H1 (cell line): ENCODE data around the gene P3H4. TPM values are rescaled to one million over a fixed set of nuclear protein-coding genes. Genes with fewer than 3 reads are reported as not detected.

Source experiments
- ASH2L ChIP-seq: fragments of 200-600, 300-600 bp; sonication (generic); IDR thresholded peaks from one replicate; pipeline ENCODE4 v1.7.1; 2017; ENCODE audit warnings: low read length
- CBX5 ChIP-seq: fragments of 300-800, 300-1000 bp; sonication (generic); IDR thresholded peaks from 2 replicates; pipeline ENCODE4 v1.7.1; 2016; ENCODE audit warnings: antibody characterized with exemption, low read length, low read depth
- RAD21 ChIP-seq, 2 experiments: IDR thresholded peaks in 1 of 2; conservative IDR thresholded peaks in 1 of 2; 2 replicates each; pipeline ENCODE4 v1.6.1; 2011; ENCODE audit warnings: low read depth in 2 of 2, low read length in 2 of 2, improper control_type of control experiment in 1 of 2, inconsistent platforms in 1 of 2, mild to moderate bottlenecking in 1 of 2, moderate library complexity in 1 of 2
- RFX5 ChIP-seq: IDR thresholded peaks from 2 replicates; pipeline ENCODE4 v1.6.1; 2011; ENCODE audit warnings: low read depth, low read length, improper control_type of control experiment, borderline replicate concordance
- SP1 ChIP-seq: IDR thresholded peaks from 2 replicates; pipeline ENCODE4 v1.6.1; 2011; ENCODE audit warnings: low read depth, low read length
- polyA plus RNA-seq, 7 experiments: library from polyadenylated mRNA; depleted of rRNA in 3 of 7; stranded (reverse) in 5 of 7; unstranded in 2 of 7; fragments of >200 nt in 5 of 7; fragments of 200-250 nt in 2 of 7; gene quantifications; 1 replicate in 5 of 7; 2 replicates in 1 of 7; 4 replicates in 1 of 7; pipeline versions ENCODE4 v1.2.1 to v1.2.3, GENCODE V29; 2011 to 2013; ENCODE audit warnings: missing spikeins in 2 of 7, mixed read lengths in 2 of 7
- total RNA-seq: library from RNA; stranded (reverse); fragmentation: NEBNext Ultra II Directional; extraction: Animal tissue kit (Norgen Biotek cat#: 25700); gene quantifications from 2 replicates; pipeline ENCODE4 v1.2.1, GENCODE V29; 2021
- TF ChIP-seq, protein P1 (sequence below): fragments of 300-600 bp; sonication (generic); IDR thresholded peaks from 2 replicates; pipeline ENCODE4 v1.7.1; 2012; ENCODE audit warnings: low read length, moderate library complexity, mild to moderate bottlenecking, inconsistent platforms; ENCODE audit not compliant: insufficient replicate concordance

P3H4 gene
- total and polyA plus RNA-seq, 2 of the 8 experiments (the other 6 are each of a cell fraction or from before 2014, with no cell fraction given) = 23.4 to 26.7 TPM

DNA sequence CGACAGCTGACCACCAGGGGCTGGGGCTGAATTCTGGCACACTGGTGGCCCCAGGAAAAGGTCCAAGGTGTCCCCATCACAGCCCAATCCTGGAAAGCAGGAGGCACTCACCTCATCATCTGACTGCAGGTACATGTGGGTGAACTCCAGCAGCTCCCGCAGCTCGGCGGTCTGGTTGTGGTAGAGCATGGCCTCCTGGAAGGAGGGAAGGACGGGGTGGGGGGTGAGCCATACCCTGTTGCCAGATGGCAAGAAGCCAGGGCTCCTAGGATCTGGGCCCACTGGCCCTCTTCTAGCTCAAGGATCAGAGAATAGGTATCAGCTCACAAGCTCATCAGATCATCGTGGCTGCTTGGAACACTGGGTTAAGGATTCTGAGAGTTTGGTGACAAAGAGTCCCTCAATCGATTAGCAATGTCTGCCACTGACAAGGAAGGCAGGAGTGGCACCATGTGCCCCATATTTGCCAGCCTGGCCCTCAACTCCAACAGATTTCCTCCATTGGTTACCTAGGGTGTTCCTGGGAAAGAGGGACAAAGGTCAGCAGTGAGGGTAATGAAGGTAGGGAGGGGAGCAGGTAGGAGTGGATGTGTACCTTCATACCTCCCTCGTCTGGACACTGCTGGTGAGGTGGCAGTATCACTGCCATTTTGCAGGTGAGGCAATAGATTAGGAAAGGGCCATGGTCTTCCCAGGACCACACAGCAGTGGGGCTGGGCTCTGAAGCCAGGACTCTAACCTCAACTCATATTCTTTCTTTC lies 4.9 kb downstream of the P3H4 start (continued):
- TF ChIP-seq, protein P1, sequence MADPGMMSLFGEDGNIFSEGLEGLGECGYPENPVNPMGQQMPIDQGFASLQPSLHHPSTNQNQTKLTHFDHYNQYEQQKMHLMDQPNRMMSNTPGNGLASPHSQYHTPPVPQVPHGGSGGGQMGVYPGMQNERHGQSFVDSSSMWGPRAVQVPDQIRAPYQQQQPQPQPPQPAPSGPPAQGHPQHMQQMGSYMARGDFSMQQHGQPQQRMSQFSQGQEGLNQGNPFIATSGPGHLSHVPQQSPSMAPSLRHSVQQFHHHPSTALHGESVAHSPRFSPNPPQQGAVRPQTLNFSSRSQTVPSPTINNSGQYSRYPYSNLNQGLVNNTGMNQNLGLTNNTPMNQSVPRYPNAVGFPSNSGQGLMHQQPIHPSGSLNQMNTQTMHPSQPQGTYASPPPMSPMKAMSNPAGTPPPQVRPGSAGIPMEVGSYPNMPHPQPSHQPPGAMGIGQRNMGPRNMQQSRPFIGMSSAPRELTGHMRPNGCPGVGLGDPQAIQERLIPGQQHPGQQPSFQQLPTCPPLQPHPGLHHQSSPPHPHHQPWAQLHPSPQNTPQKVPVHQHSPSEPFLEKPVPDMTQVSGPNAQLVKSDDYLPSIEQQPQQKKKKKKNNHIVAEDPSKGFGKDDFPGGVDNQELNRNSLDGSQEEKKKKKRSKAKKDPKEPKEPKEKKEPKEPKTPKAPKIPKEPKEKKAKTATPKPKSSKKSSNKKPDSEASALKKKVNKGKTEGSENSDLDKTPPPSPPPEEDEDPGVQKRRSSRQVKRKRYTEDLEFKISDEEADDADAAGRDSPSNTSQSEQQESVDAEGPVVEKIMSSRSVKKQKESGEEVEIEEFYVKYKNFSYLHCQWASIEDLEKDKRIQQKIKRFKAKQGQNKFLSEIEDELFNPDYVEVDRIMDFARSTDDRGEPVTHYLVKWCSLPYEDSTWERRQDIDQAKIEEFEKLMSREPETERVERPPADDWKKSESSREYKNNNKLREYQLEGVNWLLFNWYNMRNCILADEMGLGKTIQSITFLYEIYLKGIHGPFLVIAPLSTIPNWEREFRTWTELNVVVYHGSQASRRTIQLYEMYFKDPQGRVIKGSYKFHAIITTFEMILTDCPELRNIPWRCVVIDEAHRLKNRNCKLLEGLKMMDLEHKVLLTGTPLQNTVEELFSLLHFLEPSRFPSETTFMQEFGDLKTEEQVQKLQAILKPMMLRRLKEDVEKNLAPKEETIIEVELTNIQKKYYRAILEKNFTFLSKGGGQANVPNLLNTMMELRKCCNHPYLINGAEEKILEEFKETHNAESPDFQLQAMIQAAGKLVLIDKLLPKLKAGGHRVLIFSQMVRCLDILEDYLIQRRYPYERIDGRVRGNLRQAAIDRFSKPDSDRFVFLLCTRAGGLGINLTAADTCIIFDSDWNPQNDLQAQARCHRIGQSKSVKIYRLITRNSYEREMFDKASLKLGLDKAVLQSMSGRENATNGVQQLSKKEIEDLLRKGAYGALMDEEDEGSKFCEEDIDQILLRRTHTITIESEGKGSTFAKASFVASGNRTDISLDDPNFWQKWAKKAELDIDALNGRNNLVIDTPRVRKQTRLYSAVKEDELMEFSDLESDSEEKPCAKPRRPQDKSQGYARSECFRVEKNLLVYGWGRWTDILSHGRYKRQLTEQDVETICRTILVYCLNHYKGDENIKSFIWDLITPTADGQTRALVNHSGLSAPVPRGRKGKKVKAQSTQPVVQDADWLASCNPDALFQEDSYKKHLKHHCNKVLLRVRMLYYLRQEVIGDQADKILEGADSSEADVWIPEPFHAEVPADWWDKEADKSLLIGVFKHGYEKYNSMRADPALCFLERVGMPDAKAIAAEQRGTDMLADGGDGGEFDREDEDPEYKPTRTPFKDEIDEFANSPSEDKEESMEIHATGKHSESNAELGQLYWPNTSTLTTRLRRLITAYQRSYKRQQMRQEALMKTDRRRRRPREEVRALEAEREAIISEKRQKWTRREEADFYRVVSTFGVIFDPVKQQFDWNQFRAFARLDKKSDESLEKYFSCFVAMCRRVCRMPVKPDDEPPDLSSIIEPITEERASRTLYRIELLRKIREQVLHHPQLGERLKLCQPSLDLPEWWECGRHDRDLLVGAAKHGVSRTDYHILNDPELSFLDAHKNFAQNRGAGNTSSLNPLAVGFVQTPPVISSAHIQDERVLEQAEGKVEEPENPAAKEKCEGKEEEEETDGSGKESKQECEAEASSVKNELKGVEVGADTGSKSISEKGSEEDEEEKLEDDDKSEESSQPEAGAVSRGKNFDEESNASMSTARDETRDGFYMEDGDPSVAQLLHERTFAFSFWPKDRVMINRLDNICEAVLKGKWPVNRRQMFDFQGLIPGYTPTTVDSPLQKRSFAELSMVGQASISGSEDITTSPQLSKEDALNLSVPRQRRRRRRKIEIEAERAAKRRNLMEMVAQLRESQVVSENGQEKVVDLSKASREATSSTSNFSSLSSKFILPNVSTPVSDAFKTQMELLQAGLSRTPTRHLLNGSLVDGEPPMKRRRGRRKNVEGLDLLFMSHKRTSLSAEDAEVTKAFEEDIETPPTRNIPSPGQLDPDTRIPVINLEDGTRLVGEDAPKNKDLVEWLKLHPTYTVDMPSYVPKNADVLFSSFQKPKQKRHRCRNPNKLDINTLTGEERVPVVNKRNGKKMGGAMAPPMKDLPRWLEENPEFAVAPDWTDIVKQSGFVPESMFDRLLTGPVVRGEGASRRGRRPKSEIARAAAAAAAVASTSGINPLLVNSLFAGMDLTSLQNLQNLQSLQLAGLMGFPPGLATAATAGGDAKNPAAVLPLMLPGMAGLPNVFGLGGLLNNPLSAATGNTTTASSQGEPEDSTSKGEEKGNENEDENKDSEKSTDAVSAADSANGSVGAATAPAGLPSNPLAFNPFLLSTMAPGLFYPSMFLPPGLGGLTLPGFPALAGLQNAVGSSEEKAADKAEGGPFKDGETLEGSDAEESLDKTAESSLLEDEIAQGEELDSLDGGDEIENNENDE = no peak
- TF ChIP-seq ASH2L (no peak), RAD21 (IDR thresholded peaks at IDR 0.05 in 1 of 2, conservative IDR thresholded peaks at IDR 0.05 in 1 of 2; ENCODE audit: low read depth in 2 of 2, low read length in 2 of 2) (no peak), RFX5 (no peak), SP1 (no peak), CBX5 (no peak)
